Vagina (tissue), 2 donors: ENCODE results near the gene PPFIA1. TPM values are rescaled to one million over a fixed set of nuclear protein-coding genes. Genes with fewer than 3 reads are reported as not detected.

Experiments used
- DNase-seq, 2 donors: peaks; one replicate each; pipeline ENCODE4 v3.0.0-alpha.2; 2017; ENCODE audit errors: extremely low spot score in 2 of 2
- H3K27ac ChIP-seq: fragments of 200-600 bp; sonication (generic); one replicate; pipeline ENCODE4 v1.5.1; 2019
- H3K27me3 ChIP-seq: fragments of 200-600 bp; sonication (generic); one replicate; pipeline ENCODE4 v1.5.1; 2019
- H3K36me3 ChIP-seq, 2 donors: fragments of 200-600 bp; sonication (generic); one replicate each; pipeline ENCODE4 v1.5.1; 2017 to 2019
- H3K4me1 ChIP-seq: fragments of 200-600 bp; sonication (generic); one replicate; pipeline ENCODE4 v1.5.1; 2019
- H3K4me3 ChIP-seq, 2 donors: fragments of 200-600 bp; sonication (generic); 1 replicate in 1 of 2; 2 replicates in 1 of 2; pipeline ENCODE4 v1.5.1; 2016 to 2019
- H3K9me3 ChIP-seq: fragments of 200-600 bp; sonication (generic); one replicate; pipeline ENCODE4 v1.5.1; 2019
- CTCF ChIP-seq, 3 experiments: fragments of 450-650 bp in 2 of 3; fragments of 200-600 bp in 1 of 3; sonication (generic) in 1 of 3; IDR thresholded peaks; one replicate each; pipeline ENCODE4 v1.5.1; 2017 to 2019; ENCODE audit warnings: antibody characterized with exemption in 3 of 3, mild to moderate bottlenecking in 2 of 3, moderate library complexity in 2 of 3
- POLR2A ChIP-seq, 2 donors: fragments of 450-650 bp; IDR thresholded peaks; one replicate each; pipeline ENCODE4 v1.6.1; 2017; ENCODE audit warnings: antibody characterized with exemption in 2 of 2, mild to moderate bottlenecking in 2 of 2, moderate library complexity in 2 of 2
- POLR2AphosphoS5 ChIP-seq, 2 donors: sonication (generic); formaldehyde crosslinking; IDR thresholded peaks; one replicate each; pipeline ENCODE4 v1.9.0; 2017; ENCODE audit warnings: antibody characterized with exemption in 2 of 2, mild to moderate bottlenecking in 2 of 2, low read depth in 1 of 2; ENCODE audit not compliant: insufficient read depth in 1 of 2
- intact Hi-C: fragments of 100-400 bp; cut with DNase I; formaldehyde crosslinking; loops from one replicate; pipeline ENCODE4 v1.15.1; 2023
- total RNA-seq: library from RNA; depleted of rRNA; stranded (reverse); fragments of >200 nt; gene quantifications from one replicate; pipeline ENCODE4 v1.2.3, GENCODE V29; 2016

PPFIA1 gene
- total RNA-seq, 1 donor from 2014 or later = 54.3 TPM

- Histone ChIP-seq H3K27ac (peak overlapping the region; percentile 95), H3K36me3 (no peaks in the 10 kb centered on the region), H3K9me3 (no peaks in the 10 kb centered on the region), H3K4me3 (peak overlapping the region; percentile 92 to 94), H3K4me1 (peaks cover 45% of the 10 kb centered on the region), H3K27me3 (no peaks in the 10 kb centered on the region)
- no peak for TF ChIP-seq CTCF (IDR thresholded peaks at IDR 0.05)
- no peak for TF ChIP-seq POLR2AphosphoS5 (IDR thresholded peaks at IDR 0.05; ENCODE audit: insufficient read depth in 1 of 2, low read depth in 1 of 2)
- DNase-seq = no peak
- intact Hi-C loops = loop anchor here (5.0 kb wide), 1 partner anchor 287 kb away; no protein-coding TSS in a partner anchor
Measured at GRCh38 chr11:70398834-70399680, 128.6 kb downstream of the PPFIA1 start.

GRCh38 chr11:70399681-70400112, 129.2 kb downstream of the PPFIA1 start:
- no peaks in the 10 kb centered on the region for H3K27me3 ChIP-seq
- peak in 1 of 2 donors; percentile 95 for DNase-seq
- peaks cover 45% of the 10 kb centered on the region for H3K4me1 ChIP-seq
- peak; percentile 92 for TF ChIP-seq POLR2AphosphoS5 (IDR thresholded peaks at IDR 0.05; ENCODE audit: insufficient read depth in 1 of 2, low read depth in 1 of 2)
- TF ChIP-seq POLR2A (IDR thresholded peaks at IDR 0.05) = peak in 1 of 2 donors; percentile 40
- no peak for TF ChIP-seq CTCF (IDR thresholded peaks at IDR 0.05)
- peak overlapping the region; percentile 95 for H3K27ac ChIP-seq
- intact Hi-C loops = loop anchor here (5.0 kb wide), 1 partner anchor 287 kb away; no protein-coding TSS in a partner anchor
- no peaks in the 10 kb centered on the region for H3K36me3 ChIP-seq
- no peaks in the 10 kb centered on the region for H3K9me3 ChIP-seq
- peak overlapping the region; percentile 92 to 94 for H3K4me3 ChIP-seq

GRCh38 chr11:70400643-70401042, 130.2 kb downstream of the PPFIA1 start:
- Histone ChIP-seq H3K27ac (peak overlapping the region; percentile 95), H3K4me1 (peaks cover 45% of the 10 kb centered on the region), H3K4me3 (no peak overlapping the region), H3K36me3 (peaks cover 0 to 3% of the 10 kb centered on the region in 2 donors), H3K9me3 (no peaks in the 10 kb centered on the region), H3K27me3 (no peaks in the 10 kb centered on the region)
- intact Hi-C loops = no loop called here
- DNase-seq = no peak
- TF ChIP-seq CTCF (IDR thresholded peaks at IDR 0.05) (no peak), POLR2AphosphoS5 (IDR thresholded peaks at IDR 0.05; ENCODE audit: insufficient read depth in 1 of 2, low read depth in 1 of 2) (no peak), POLR2A (IDR thresholded peaks at IDR 0.05) (no peak)

- Histone ChIP-seq H3K4me1 (peaks cover 45% of the 10 kb centered on the region), H3K36me3 (peaks cover 0 to 16% of the 10 kb centered on the region in 2 donors), H3K27ac (no peak overlapping the region), H3K4me3 (no peak overlapping the region), H3K9me3 (no peaks in the 10 kb centered on the region), H3K27me3 (no peaks in the 10 kb centered on the region)
- TF ChIP-seq POLR2A (IDR thresholded peaks at IDR 0.05) (no peak), CTCF (IDR thresholded peaks at IDR 0.05) (no peak), POLR2AphosphoS5 (IDR thresholded peaks at IDR 0.05; ENCODE audit: insufficient read depth in 1 of 2, low read depth in 1 of 2) (no peak)
- DNase-seq = no peak
- intact Hi-C loops = no loop called here
Measured at GRCh38 chr11:70402016-70402415, 131.5 kb downstream of the PPFIA1 start.

GRCh38 chr11:70402685-70403084, 132.2 kb downstream of the PPFIA1 start:
- intact Hi-C loops = no loop called here
- TF ChIP-seq CTCF (IDR thresholded peaks at IDR 0.05) = no peak
- TF ChIP-seq POLR2A (IDR thresholded peaks at IDR 0.05) = no peak
- TF ChIP-seq POLR2AphosphoS5 (IDR thresholded peaks at IDR 0.05; ENCODE audit: insufficient read depth in 1 of 2, low read depth in 1 of 2) = no peak
- no peaks in the 10 kb centered on the region for H3K27me3 ChIP-seq
- H3K4me1 ChIP-seq = peaks cover 39% of the 10 kb centered on the region
- no peaks in the 10 kb centered on the region for H3K9me3 ChIP-seq
- no peak for DNase-seq
- peaks cover 0 to 22% of the 10 kb centered on the region in 2 donors for H3K36me3 ChIP-seq
- no peak overlapping the region for H3K4me3 ChIP-seq
- H3K27ac ChIP-seq = no peak overlapping the region
